GM23338 (cell line): Measurements from ENCODE around the gene MAOB. TPM values are rescaled to one million over a fixed set of nuclear protein-coding genes. Genes with fewer than 3 reads are reported as not detected.

Experiments used
- ATAC-seq: fragments of 200-7000 bp; cut with Tn5 transposase; 3 replicates; pipeline ENCODE4 v1.9.1; 2020
- DNase-seq: peaks from one replicate; pipeline ENCODE4 v3.0.0-alpha.2; 2015; ENCODE audit warnings: low spot score
- H2AFZ ChIP-seq: fragments of 200-600 bp; sonication (generic); 2 replicates; pipeline ENCODE4 v1.8.0; 2016; ENCODE audit warnings: antibody characterized with exemption, mild to moderate bottlenecking, moderate library complexity
- H3F3A ChIP-seq: fragments of 200-600 bp; sonication (generic); replicated peaks from 2 replicates; pipeline ENCODE4 v1.8.0; 2017; ENCODE audit warnings: antibody characterized with exemption, mixed run types, low read depth
- H3K27ac ChIP-seq: fragments of 200-600 bp; sonication (generic); 2 replicates; pipeline ENCODE4 v1.6.1; 2016; ENCODE audit warnings: low read depth
- H3K27me3 ChIP-seq: fragments of 200-600 bp; sonication (generic); 2 replicates; pipeline ENCODE4 v1.8.0; 2016; ENCODE audit warnings: mild to moderate bottlenecking, mixed run types, moderate library complexity; ENCODE audit not compliant: insufficient read depth
- H3K36me3 ChIP-seq: fragments of 200-600 bp; sonication (generic); 2 replicates; pipeline ENCODE4 v1.8.0; 2016; ENCODE audit warnings: mild to moderate bottlenecking; ENCODE audit not compliant: insufficient read depth
- H3K4me1 ChIP-seq: fragments of 200-600 bp; sonication (generic); 2 replicates; pipeline ENCODE4 v1.8.0; 2016; ENCODE audit warnings: mild to moderate bottlenecking, moderate library complexity; ENCODE audit not compliant: insufficient read depth
- H3K4me2 ChIP-seq: fragments of 200-600 bp; sonication (generic); 2 replicates; pipeline ENCODE4 v1.7.1; 2017; ENCODE audit warnings: mixed run types
- H3K4me3 ChIP-seq: fragments of 200-600 bp; sonication (generic); 2 replicates; pipeline ENCODE4 v1.6.1; 2016; ENCODE audit warnings: mixed run types
- H3K79me2 ChIP-seq: fragments of 200-600 bp; sonication (generic); replicated peaks from 2 replicates; pipeline ENCODE4 v1.8.0; 2017; ENCODE audit warnings: mild to moderate bottlenecking; ENCODE audit not compliant: insufficient read depth
- H3K9me2 ChIP-seq: fragments of 200-600 bp; sonication (generic); 2 replicates; pipeline ENCODE4 v1.8.0; 2017; ENCODE audit not compliant: insufficient read depth
- H4K20me1 ChIP-seq: fragments of 200-600 bp; sonication (generic); replicated peaks from 2 replicates; pipeline ENCODE4 v1.8.0; 2017; ENCODE audit warnings: mild to moderate bottlenecking; ENCODE audit not compliant: insufficient read depth
- H3K27ac Mint-ChIP-seq: 2 replicates; pipeline ENCODE4 v1.8.0; 2020; ENCODE audit warnings: inconsistent platforms, mild to moderate bottlenecking, moderate library complexity, mixed read lengths
- H3K27me3 Mint-ChIP-seq: 3 replicates; pipeline ENCODE4 v1.8.0; 2022; ENCODE audit warnings: low read depth, mild to moderate bottlenecking, moderate library complexity, mixed read lengths, inconsistent platforms; ENCODE audit not compliant: insufficient read depth, poor library complexity
- H3K36me3 Mint-ChIP-seq: 3 replicates; pipeline ENCODE4 v1.8.0; 2021; ENCODE audit warnings: low read depth, mild to moderate bottlenecking, inconsistent platforms, moderate library complexity, mixed read lengths
- H3K4me1 Mint-ChIP-seq: 3 replicates; pipeline ENCODE4 v1.8.0; 2020; ENCODE audit warnings: mild to moderate bottlenecking, inconsistent platforms, mixed read lengths
- H3K4me3 Mint-ChIP-seq: 3 replicates; pipeline ENCODE4 v1.8.0; 2021; ENCODE audit warnings: moderate library complexity, mild to moderate bottlenecking, inconsistent platforms, mixed read lengths
- H3K9me3 Mint-ChIP-seq: 3 replicates; pipeline ENCODE4 v1.8.0; 2020; ENCODE audit warnings: moderate library complexity, mild to moderate bottlenecking, inconsistent platforms, mixed read lengths
- CREB1 ChIP-seq: fragments of 250-450 bp; sonication (Bioruptor Pico); IDR thresholded peaks from 2 replicates; pipeline ENCODE4 v1.5.0; 2020; ENCODE audit warnings: low read depth, mild to moderate bottlenecking, moderate library complexity
- CTCF ChIP-seq, 2 experiments: fragments of 200-600 bp in 1 of 2; sonication (generic) in 1 of 2; conservative IDR thresholded peaks; 2 replicates each; pipeline versions ENCODE4 v1.5.1 to v1.6.1; 2016 to 2017; ENCODE audit warnings: antibody characterized with exemption in 2 of 2, low read depth in 2 of 2, mild to moderate bottlenecking in 2 of 2, moderate library complexity in 1 of 2
- ETS1 ChIP-seq: IDR thresholded peaks from 2 replicates; pipeline ENCODE4 v1.6.1; 2016; ENCODE audit warnings: antibody characterized with exemption
- EZH2 ChIP-seq: fragments of 200-600 bp; sonication (generic); IDR thresholded peaks from one replicate; pipeline ENCODE4 v1.8.0; 2017; ENCODE audit warnings: antibody characterized with exemption, mild to moderate bottlenecking, low read depth; ENCODE audit not compliant: unreplicated experiment
- EZH2phosphoT487 ChIP-seq: fragments of 200-600 bp; sonication (generic); IDR thresholded peaks from one replicate; pipeline ENCODE4 v1.8.1; 2018; ENCODE audit warnings: antibody characterized with exemption; ENCODE audit not compliant: unreplicated experiment
- JUNB ChIP-seq: IDR thresholded peaks from one replicate; pipeline ENCODE4 v1.6.1; 2016; ENCODE audit warnings: antibody characterized with exemption; ENCODE audit not compliant: unreplicated experiment
- NANOG ChIP-seq: IDR thresholded peaks from 2 replicates; pipeline ENCODE4 v1.6.1; 2016; ENCODE audit warnings: antibody characterized with exemption, borderline replicate concordance
- POLR2AphosphoS5 ChIP-seq: IDR thresholded peaks from 2 replicates; pipeline ENCODE4 v1.6.1; 2016; ENCODE audit warnings: antibody characterized with exemption, low read depth
- REST ChIP-seq: IDR thresholded peaks from one replicate; pipeline ENCODE4 v1.6.1; 2018; ENCODE audit warnings: antibody characterized with exemption; ENCODE audit not compliant: unreplicated experiment
- STAT1 ChIP-seq: IDR thresholded peaks from one replicate; pipeline ENCODE4 v1.6.1; 2016; ENCODE audit warnings: antibody characterized with exemption; ENCODE audit not compliant: unreplicated experiment
- ZNF114 ChIP-seq: fragments of 250-450 bp; sonication (Bioruptor Pico); IDR thresholded peaks from 2 replicates; pipeline ENCODE4 v1.5.0; 2020; ENCODE audit warnings: mild to moderate bottlenecking, moderate library complexity
- ZNF331 ChIP-seq: fragments of 250-450 bp; sonication (Bioruptor Pico); IDR thresholded peaks from 2 replicates; pipeline ENCODE4 v1.5.0; 2020; ENCODE audit warnings: low read depth, mild to moderate bottlenecking, moderate library complexity
- ZNF462 ChIP-seq: fragments of 250-450 bp; sonication (Bioruptor Pico); IDR thresholded peaks from 2 replicates; pipeline ENCODE4 v1.5.0; 2020; ENCODE audit warnings: mild to moderate bottlenecking, moderate library complexity
- polyA plus RNA-seq: library from polyadenylated mRNA; unstranded; fragments of >200 nt; fragmentation: Nextera tagmentation; extraction: Ambion mirVana; gene quantifications from 2 replicates; pipeline ENCODE4 v1.2.1, GENCODE V29; 2016
- total RNA-seq: library from RNA; depleted of rRNA; stranded (reverse); fragments of >200 nt; shearing (Covaris generic); gene quantifications from 2 replicates; pipeline ENCODE4 v1.2.3, GENCODE V29; 2014

The MAOB gene
- total and polyA plus RNA-seq, 2 experiments from 2014 or later, result 1.0 to 1.3 TPM

- Histone ChIP-seq H3F3A (no peaks in the 10 kb centered on the region), H3K27me3 (no peaks in the 10 kb centered on the region), H3K4me1 (no peaks in the 10 kb centered on the region), H3K4me3 (no peak overlapping the region), H3K27ac (no peak overlapping the region), H3K9me2 (no peaks in the 10 kb centered on the region), H3K36me3 (no peaks in the 10 kb centered on the region), H4K20me1 (no peaks in the 10 kb centered on the region), H2AFZ (no peak overlapping the region), H3K4me2 (no peak overlapping the region), H3K79me2 (no peaks in the 10 kb centered on the region)
- no peak overlapping the region for H3K27ac Mint-ChIP-seq
- H3K4me1 Mint-ChIP-seq, result no peaks in the 10 kb centered on the region
- TF ChIP-seq CTCF (conservative IDR thresholded peaks at IDR 0.05; ENCODE audit: low read depth in 2 of 2), result no peak
- TF ChIP-seq ETS1, result no peak
- no peak for TF ChIP-seq EZH2
- no peak for TF ChIP-seq POLR2AphosphoS5
- TF ChIP-seq REST, result no peak
- TF ChIP-seq ZNF331, result no peak
- TF ChIP-seq ZNF114 (CRISPR knock-in tag), result no peak
- TF ChIP-seq CREB1 (CRISPR knock-in tag), result no peak
- TF ChIP-seq STAT1, result no peak
- TF ChIP-seq JUNB, result no peak
- TF ChIP-seq NANOG, result no peak
- TF ChIP-seq EZH2phosphoT487, result no peak
- TF ChIP-seq ZNF462 (CRISPR knock-in tag), result no peak
- H3K9me3 Mint-ChIP-seq, result 0 out of 3 replicates have a peak, but pooled peaks cover 2% of the 10 kb centered on the region
- H3K4me3 Mint-ChIP-seq, result no peak overlapping the region
- ATAC-seq (no peak), DNase-seq (no peak)
- no peaks in the 10 kb centered on the region for H3K27me3 Mint-ChIP-seq
- 0 out of 3 replicates have a peak, but pooled peaks cover 2% of the 10 kb centered on the region for H3K36me3 Mint-ChIP-seq
Observed at GRCh38 chrX:43716696-43717095, 165.6 kb downstream of the MAOB start.
